A549 (cell line): ENCODE measurements around the gene ARHGEF10L.

Experiments
- CBX2 ChIP-seq: fragments of 200-600 bp; sonication (generic); IDR thresholded peaks from 2 replicates; pipeline ENCODE4 v1.6.1; 2016; ENCODE audit warnings: low read depth, mild to moderate bottlenecking, borderline replicate concordance
- HOXA7 ChIP-seq: fragments of 250-450 bp; sonication (Bioruptor Pico); IDR thresholded peaks from 2 replicates; pipeline ENCODE4 v1.5.0; 2020; ENCODE audit warnings: mild to moderate bottlenecking, moderate library complexity
- TF ChIP-seq, protein P1 (sequence below): fragments of >200 bp; sonication (Bioruptor Twin); formaldehyde crosslinking; IDR thresholded peaks from 3 replicates; pipeline ENCODE4 v1.5.1; 2016

DNA sequence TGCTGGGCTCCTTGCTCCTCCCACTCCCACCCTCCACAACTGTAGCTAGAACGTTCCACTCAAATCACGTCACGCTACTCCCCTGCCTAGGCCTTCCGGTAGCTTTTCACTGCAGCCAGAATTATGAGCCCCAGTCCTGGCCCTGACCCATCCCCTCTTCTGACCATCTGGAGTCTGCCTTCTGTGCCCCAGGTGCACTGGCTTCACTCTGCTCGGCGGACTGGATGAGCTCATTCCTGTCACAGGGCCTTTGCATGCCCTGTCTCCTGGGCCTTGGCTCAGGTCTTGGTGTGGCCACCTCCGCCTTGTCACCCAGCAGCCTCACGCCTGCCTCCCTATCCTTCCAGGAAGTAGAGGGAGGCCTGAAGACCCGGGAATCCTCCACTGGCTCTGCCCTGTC, 153.1 kb downstream of the ARHGEF10L start:
- TF ChIP-seq, protein P1, sequence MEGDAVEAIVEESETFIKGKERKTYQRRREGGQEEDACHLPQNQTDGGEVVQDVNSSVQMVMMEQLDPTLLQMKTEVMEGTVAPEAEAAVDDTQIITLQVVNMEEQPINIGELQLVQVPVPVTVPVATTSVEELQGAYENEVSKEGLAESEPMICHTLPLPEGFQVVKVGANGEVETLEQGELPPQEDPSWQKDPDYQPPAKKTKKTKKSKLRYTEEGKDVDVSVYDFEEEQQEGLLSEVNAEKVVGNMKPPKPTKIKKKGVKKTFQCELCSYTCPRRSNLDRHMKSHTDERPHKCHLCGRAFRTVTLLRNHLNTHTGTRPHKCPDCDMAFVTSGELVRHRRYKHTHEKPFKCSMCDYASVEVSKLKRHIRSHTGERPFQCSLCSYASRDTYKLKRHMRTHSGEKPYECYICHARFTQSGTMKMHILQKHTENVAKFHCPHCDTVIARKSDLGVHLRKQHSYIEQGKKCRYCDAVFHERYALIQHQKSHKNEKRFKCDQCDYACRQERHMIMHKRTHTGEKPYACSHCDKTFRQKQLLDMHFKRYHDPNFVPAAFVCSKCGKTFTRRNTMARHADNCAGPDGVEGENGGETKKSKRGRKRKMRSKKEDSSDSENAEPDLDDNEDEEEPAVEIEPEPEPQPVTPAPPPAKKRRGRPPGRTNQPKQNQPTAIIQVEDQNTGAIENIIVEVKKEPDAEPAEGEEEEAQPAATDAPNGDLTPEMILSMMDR = no peak
- TF ChIP-seq CBX2 = no peak
- no peak for TF ChIP-seq HOXA7 (CRISPR knock-in tag)
